Right lobe of liver (tissue), 6 donors: ENCODE measurements around the gene ULBP1. TPM values are rescaled to one million over a fixed set of nuclear protein-coding genes. Genes with fewer than 3 reads are reported as not detected.
"Not testable (repeated sequence)": the region's sequence is repeated elsewhere in the genome, so short reads cannot be mapped to it uniquely, and the experiment has no call there.

Experiments used
- ATAC-seq, 4 donors: fragments of 200-7000 bp; cut with Tn5 transposase; one replicate each; pipeline ENCODE4 v1.9.1; 2020; ENCODE audit warnings: mild to moderate bottlenecking in 4 of 4, moderate library complexity in 4 of 4
- DNase-seq, 3 donors: peaks; one replicate each; pipeline ENCODE4 v3.0.0-alpha.2; 2020
- H3K27ac ChIP-seq, 3 donors: fragments of 200-600 bp; one replicate each; pipeline ENCODE4 v1.8.0; 2022
- H3K27me3 ChIP-seq, 2 donors: fragments of 200-600 bp; one replicate each; pipeline ENCODE4 v1.8.0; 2022
- H3K36me3 ChIP-seq, 4 donors: fragments of 200-600 bp; sonication (generic) in 1 of 4; one replicate each; pipeline versions ENCODE4 v1.5.1 to v1.8.0; 2017 to 2022; ENCODE audit warnings: control low read depth in 1 of 4
- H3K4me1 ChIP-seq, 4 donors: fragments of 200-600 bp; sonication (generic) in 1 of 4; one replicate each; pipeline versions ENCODE4 v1.5.1 to v1.8.0; 2017 to 2022; ENCODE audit warnings: control low read depth in 1 of 4
- H3K4me3 ChIP-seq, 3 donors: fragments of 200-600 bp; one replicate each; pipeline ENCODE4 v1.8.0; 2022
- H3K9me3 ChIP-seq, 4 donors: fragments of 200-600 bp; sonication (generic) in 1 of 4; one replicate each; pipeline versions ENCODE4 v1.5.1 to v1.8.0; 2017 to 2022; ENCODE audit warnings: control low read depth in 1 of 4
- POLR2A ChIP-seq: fragments of 450-650 bp; IDR thresholded peaks from one replicate; pipeline ENCODE4 v1.6.1; 2017; ENCODE audit warnings: antibody characterized with exemption, mild to moderate bottlenecking
- WGBS: methylation state at CpG from one replicate; pipeline ENCODE4 v1.1.6; 2018; ENCODE audit warnings: low coverage, low lambda C conversion rate; ENCODE audit not compliant: insufficient coverage; ENCODE audit errors: missing lambda C conversion rate; 5-methylcytosine and 5-hydroxymethylcytosine counted together
- intact Hi-C, 2 donors: fragments of 100-400 bp; cut with DNase I; formaldehyde crosslinking; loops; one replicate each; pipeline versions ENCODE4 v1.11.2 to v1.14.1; 2022
- total RNA-seq, 6 experiments: library from RNA; depleted of rRNA in 2 of 6; stranded (reverse); fragments of >200 nt in 2 of 6; fragmentation: NEBNext Ultra II Directional in 3 of 6; extraction: Animal tissue kit (Norgen Biotek cat#: 25700) in 3 of 6; gene quantifications; one replicate each; pipeline versions ENCODE4 v1.1.0 to v1.2.4, GENCODE V29; 2016 to 2023
- TF ChIP-seq, protein P1 (sequence below), 4 donors: fragments of 200-600 bp in 3 of 4; fragments of 450-650 bp in 1 of 4; IDR thresholded peaks; one replicate each; pipeline versions ENCODE4 v1.5.1 to v1.8.0; 2016 to 2022; ENCODE audit warnings: antibody characterized with exemption in 4 of 4, mild to moderate bottlenecking in 2 of 4
- donor health status: DM: no; HTN: yes; CAD: no.
- donor health status: DM: no; HTN: no; CAD: no.
- donor health status: DM: no; HTN: no; CAD: no.
- donor health status: DM: no; HTN: yes; CAD: no.
- donor health status: DM: no; HTN: yes; CAD: no.

The ULBP1 gene
- total RNA-seq, 6 experiments from 2014 or later, result 0.07 to 0.43 (median 0.12) TPM; not detected in 1

DNA sequence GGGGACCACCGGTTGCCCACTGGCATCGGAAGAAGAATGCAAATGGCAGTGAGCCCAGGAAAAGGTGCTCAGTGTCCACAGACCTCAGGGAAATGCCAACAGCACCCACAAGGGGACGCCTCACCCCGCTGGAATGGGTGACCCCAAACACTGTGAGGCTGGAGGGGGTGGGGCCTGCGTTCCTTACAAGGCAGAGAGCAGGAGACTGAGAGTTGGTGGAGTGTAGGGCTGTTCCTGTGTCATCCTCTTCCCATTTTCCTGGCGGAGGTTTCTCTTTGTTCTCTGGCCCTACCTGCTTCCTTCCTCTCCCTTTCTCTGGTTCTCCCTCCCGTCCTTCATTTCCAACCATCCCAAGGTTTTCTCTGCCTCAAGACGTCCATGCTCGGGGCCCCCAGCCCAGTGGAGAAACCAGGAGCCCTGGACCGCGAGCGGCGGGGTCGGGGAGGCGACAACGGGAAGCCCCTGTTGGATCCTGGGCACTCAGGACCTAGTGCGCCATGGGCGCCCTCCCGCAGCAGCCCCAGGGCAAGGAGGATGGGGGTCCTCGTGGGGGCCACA, 25.7 kb upstream of the ULBP1 start:
- H3K27ac ChIP-seq, H3K36me3 ChIP-seq, DNase-seq, H3K9me3 ChIP-seq, intact Hi-C loops: not testable (repeated sequence)
- H3K27me3 ChIP-seq, result peaks cover 8 to 49% of the 10 kb centered on the region in 2 donors
- peak overlapping the region; percentile 29 to 50 (median 38) for H3K4me3 ChIP-seq
- peak; percentile 19 to 41 (median 36) for ATAC-seq
- peaks cover 0 to 16% (median 4%) of the 10 kb centered on the region in 4 donors for H3K4me1 ChIP-seq
- TF ChIP-seq, protein P1, sequence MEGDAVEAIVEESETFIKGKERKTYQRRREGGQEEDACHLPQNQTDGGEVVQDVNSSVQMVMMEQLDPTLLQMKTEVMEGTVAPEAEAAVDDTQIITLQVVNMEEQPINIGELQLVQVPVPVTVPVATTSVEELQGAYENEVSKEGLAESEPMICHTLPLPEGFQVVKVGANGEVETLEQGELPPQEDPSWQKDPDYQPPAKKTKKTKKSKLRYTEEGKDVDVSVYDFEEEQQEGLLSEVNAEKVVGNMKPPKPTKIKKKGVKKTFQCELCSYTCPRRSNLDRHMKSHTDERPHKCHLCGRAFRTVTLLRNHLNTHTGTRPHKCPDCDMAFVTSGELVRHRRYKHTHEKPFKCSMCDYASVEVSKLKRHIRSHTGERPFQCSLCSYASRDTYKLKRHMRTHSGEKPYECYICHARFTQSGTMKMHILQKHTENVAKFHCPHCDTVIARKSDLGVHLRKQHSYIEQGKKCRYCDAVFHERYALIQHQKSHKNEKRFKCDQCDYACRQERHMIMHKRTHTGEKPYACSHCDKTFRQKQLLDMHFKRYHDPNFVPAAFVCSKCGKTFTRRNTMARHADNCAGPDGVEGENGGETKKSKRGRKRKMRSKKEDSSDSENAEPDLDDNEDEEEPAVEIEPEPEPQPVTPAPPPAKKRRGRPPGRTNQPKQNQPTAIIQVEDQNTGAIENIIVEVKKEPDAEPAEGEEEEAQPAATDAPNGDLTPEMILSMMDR (IDR thresholded peaks at IDR 0.05), result peak in 1 of 4 donors; percentile 6
- 5% methylated on average over 16 of the region's 20 CpGs for WGBS

DNA sequence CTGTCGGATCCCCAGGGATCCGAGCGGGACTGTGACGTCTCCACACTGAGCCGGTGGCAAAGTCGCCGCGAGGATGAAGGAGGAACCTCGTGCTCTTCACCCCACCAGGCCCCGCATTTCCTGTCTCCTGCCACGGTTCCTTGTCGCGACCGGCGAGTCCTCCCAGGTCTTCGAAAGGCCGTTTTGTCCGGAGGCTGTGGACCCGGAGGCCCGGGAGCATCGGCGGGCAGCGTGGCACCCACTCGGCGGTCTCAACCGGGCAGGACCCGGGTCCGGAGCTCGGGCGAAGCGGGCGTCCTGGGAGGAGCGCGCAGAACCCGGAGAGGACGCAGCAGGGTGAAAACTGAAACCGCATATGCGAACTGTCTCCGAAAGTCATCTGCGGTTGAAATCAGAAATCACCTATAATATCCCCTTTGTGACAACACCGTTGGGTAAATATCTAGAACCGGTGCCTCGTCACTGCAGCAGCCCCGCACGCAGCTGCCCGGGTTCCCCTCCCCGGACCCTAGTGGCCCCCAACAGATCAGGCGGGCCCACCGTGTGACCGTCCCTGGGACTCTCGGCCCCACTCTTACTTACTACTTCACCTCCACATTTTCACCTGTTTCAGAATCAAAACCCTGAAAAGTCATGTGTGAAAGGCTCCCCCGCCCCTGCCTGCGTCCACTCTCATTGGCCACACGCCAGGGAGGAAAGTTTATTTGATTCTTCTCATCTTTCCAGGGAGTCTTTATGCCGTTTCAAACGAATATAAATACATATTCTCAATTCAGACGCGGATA, 25.0 kb upstream of the ULBP1 start:
- Histone ChIP-seq H3K27ac (no peak overlapping the region), H3K9me3 (no peaks in the 10 kb centered on the region), H3K4me3 (peak overlapping the region; percentile 29 to 50 (median 38)), H3K4me1 (peaks cover 0 to 16% (median 4%) of the 10 kb centered on the region in 4 donors), H3K27me3 (peaks cover 8 to 49% of the 10 kb centered on the region in 2 donors), H3K36me3 (no peaks in the 10 kb centered on the region)
- intact Hi-C loops, result no loop called here
- DNase-seq (no peak), ATAC-seq (peak in 3 of 4 donors; percentile 2 to 17 (median 8))
- WGBS, result 3% methylated on average over 18 of the region's 58 CpGs
- TF ChIP-seq POLR2A, result no peak
- TF ChIP-seq, protein P1 (IDR thresholded peaks at IDR 0.05), result no peak

DNA sequence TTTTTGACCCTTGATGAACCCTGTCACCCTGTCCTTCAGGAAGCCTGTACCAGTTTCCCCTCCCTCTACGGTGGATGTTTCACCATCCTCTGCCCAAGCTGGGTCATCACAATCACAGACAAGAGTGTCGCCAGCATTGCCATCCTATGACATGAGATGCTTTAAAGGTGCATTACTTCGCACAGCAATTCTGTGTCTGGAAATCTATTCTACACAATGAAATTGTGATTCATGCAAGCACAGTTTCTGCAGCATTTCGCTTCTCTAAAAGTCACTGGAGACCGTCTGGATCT, 24.4 kb upstream of the ULBP1 start:
- intact Hi-C loops, result no loop called here
- no peaks in the 10 kb centered on the region for H3K9me3 ChIP-seq
- ATAC-seq (no peak), DNase-seq (no peak)
- peaks cover 0 to 16% (median 4%) of the 10 kb centered on the region in 4 donors for H3K4me1 ChIP-seq
- H3K27ac ChIP-seq, result no peak overlapping the region
- peaks cover 7 to 49% of the 10 kb centered on the region in 2 donors for H3K27me3 ChIP-seq
- no peaks in the 10 kb centered on the region for H3K36me3 ChIP-seq
- 25% methylated on average over 5 of the region's 5 CpGs for WGBS
- no peak for TF ChIP-seq POLR2A
- TF ChIP-seq, protein P1 (IDR thresholded peaks at IDR 0.05), result no peak
- H3K4me3 ChIP-seq, result no peak overlapping the region

DNA sequence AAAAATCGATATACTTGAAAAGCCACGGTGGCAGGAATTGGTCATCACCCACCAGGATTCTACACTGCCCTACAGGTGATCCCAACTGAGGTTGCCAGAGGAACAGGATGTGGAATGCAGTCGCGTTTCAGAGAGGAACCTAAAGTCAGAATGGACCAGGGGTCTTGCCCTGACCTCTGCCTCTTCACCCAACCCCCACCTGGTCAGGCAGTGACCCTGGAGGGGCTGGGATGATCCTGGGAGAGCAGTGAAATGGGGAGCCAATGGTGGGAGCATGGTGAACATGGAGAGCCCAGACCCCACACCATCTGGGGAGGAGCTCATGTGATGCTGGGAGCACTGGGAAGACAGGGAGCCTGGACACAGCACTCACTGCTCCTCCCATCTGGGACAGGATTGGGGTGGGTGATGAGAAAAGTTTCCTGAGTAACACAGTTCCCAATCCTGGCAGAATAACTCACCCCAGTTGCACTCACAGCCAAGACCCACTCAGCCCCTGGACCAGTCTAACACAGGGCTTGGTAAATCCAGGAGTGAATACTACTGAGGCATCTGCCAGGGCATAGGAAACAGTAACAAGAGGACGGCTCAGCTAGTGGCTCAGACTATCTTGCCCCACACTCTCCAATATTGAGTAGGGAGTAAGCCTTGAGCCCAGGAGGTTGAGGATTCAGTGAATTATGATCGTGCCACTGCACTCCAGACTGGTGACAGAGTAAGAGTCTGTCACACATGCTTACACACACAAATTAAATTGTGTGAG, 23.7 kb upstream of the ULBP1 start:
- Histone ChIP-seq H3K36me3 (no peaks in the 10 kb centered on the region), H3K27ac (no peak overlapping the region), H3K4me1 (peaks cover 0 to 16% (median 4%) of the 10 kb centered on the region in 4 donors), H3K4me3 (no peak overlapping the region), H3K27me3 (peaks cover 5 to 49% of the 10 kb centered on the region in 2 donors), H3K9me3 (no peaks in the 10 kb centered on the region)
- WGBS, result 19% methylated on average over 5 of the region's 6 CpGs
- DNase-seq (no peak), ATAC-seq (no peak)
- intact Hi-C loops, result no loop called here
- no peak for TF ChIP-seq POLR2A
- TF ChIP-seq, protein P1 (IDR thresholded peaks at IDR 0.05), result no peak
